Fibroblast of villous mesenchyme (primary cell): ENCODE measurements around the gene MRPL40. TPM values are rescaled to one million over a fixed set of nuclear protein-coding genes. Genes with fewer than 3 reads are reported as not detected.

Experiments used
- DNase-seq: peaks from one replicate; pipeline ENCODE4 v3.0.0-alpha.2; 2010; ENCODE audit warnings: low read depth
- H3K4me3 ChIP-seq: 2 replicates; pipeline ENCODE4 v1.5.1; 2011; ENCODE audit warnings: low read depth, mild to moderate bottlenecking, low read length
- total RNA-seq: library from RNA; depleted of rRNA; stranded (reverse); fragments of >200 nt; gene quantifications from 2 replicates; pipeline ENCODE4 v1.2.3, GENCODE V29; 2012
- TF ChIP-seq, protein P1 (sequence below): IDR thresholded peaks from 2 replicates; pipeline ENCODE4 v1.5.1; 2012; ENCODE audit warnings: low read depth, mild to moderate bottlenecking, low read length; ENCODE audit not compliant: insufficient read depth

Gene MRPL40
- total RNA-seq, 1 donor, result 46.2 TPM

DNA sequence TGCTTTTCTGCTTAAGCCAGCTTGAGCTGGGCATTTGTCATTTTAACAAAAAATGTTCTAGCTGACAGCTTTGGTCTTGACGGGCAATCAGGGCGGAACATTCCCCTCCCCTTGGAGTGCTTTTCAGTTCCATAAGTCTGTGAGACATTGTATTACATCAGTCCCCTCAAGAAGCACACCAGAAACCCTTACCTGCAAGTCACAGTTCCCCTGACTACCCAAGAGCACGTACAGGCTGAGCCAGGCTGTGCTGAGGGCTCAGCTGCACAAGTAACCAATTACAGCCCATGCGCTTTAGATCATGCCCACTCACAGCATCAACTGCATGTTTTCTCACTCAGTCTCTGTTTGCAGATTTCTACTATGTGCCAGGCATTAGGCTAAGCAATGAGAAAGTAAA is 19.9 kb upstream of the MRPL40 start:
- TF ChIP-seq, protein P1, sequence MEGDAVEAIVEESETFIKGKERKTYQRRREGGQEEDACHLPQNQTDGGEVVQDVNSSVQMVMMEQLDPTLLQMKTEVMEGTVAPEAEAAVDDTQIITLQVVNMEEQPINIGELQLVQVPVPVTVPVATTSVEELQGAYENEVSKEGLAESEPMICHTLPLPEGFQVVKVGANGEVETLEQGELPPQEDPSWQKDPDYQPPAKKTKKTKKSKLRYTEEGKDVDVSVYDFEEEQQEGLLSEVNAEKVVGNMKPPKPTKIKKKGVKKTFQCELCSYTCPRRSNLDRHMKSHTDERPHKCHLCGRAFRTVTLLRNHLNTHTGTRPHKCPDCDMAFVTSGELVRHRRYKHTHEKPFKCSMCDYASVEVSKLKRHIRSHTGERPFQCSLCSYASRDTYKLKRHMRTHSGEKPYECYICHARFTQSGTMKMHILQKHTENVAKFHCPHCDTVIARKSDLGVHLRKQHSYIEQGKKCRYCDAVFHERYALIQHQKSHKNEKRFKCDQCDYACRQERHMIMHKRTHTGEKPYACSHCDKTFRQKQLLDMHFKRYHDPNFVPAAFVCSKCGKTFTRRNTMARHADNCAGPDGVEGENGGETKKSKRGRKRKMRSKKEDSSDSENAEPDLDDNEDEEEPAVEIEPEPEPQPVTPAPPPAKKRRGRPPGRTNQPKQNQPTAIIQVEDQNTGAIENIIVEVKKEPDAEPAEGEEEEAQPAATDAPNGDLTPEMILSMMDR, result no peak
- no peak for DNase-seq
- no peak overlapping the region for H3K4me3 ChIP-seq

DNA sequence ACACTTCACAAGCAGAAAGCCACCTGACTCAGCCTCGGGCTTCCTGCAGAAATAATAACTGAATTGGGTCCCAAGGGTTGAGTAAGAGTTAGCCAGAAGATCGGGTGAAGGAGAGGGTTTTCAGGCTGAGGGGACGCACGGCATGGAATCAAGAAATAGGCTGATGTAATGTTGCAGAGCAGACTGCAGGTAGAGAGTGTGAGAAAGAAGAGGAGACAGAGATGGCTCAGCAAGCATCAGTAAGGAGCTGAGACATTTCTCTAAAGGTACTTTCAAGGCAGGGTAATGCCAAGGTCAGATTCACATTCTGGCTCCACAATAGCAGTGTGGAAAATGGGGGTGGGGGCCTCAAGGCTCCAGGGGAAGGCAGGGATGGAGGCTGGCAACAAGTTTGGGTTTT is 19.4 kb upstream of the MRPL40 start:
- no peak overlapping the region for H3K4me3 ChIP-seq
- DNase-seq, result no peak
- TF ChIP-seq, protein P1, result no peak

DNA sequence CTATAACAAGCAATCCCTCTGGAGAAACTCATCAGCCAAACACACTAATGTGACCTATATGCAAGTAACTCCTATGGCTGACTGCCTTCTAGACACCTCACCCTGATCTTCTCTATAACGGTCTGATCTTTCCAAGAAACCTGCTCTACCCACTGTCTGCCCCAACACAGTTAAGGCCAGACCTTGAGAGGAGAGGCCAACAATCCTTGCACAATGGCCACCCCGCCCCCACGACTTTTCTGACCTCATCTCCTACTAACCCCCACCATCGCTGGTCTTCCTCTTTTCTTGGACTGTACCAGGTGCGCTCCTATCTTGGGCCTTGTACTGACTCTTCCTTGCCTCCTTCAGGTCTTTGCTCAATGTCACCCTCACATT is 13.3 kb upstream of the MRPL40 start:
- DNase-seq, result no peak
- H3K4me3 ChIP-seq, result no peak overlapping the region
- TF ChIP-seq, protein P1, result no peak

DNA sequence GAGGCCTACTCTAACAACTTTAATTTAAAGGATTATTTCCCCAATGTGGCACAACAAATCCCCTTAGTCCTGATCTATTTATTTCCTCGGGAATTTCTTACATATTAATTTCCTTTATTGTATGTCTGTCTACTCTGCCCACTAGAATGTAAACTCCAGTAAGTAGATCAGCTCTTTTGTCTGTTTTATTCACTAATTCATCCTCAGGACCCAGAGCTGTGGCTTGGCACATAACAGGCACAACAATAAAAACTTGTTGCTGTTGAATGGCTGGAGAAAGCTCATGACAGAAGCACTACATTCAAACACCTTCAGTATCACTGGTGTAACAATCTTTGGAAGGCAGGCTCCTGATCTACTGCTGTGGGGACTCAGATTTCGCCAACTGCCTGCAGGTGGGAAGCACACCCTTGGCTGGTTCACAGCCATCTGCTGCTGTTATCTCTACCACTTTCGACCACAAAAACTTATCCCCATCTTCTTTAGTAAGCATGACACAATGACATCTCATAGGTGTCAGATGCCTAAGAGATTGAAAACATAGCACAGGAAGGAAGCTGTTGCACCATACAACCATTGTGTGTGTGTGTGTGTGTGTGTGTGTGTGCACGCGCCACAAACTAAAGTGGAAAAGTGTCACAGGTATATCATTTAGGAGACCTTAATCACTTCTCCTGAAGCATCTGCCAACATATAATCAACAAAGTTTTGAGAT is 12.7 kb upstream of the MRPL40 start:
- TF ChIP-seq, protein P1, result no peak
- peak; percentile 17 for DNase-seq
- H3K4me3 ChIP-seq, result no peak overlapping the region

DNA sequence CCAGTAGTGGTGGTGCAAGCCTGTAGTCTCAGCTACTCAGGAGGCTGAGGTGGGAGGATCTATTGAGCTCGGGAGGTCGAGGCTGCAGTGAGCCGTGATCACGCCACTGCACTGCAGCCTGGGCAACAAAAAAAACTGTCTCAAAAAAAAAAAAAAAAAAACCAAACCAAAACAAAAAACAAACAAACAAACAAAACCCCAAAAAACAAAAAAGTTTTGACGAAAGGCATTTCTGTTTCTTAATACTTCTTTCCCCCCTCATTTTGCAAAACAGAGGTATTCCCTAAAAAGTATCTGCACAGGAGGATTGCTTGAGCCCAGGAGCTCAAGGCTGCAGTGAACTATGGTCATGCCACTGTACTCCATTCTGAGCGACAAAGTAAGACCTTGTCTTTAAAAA is 12.0 kb upstream of the MRPL40 start:
- DNase-seq, result no peak
- TF ChIP-seq, protein P1, result no peak
- no peak overlapping the region for H3K4me3 ChIP-seq

DNA sequence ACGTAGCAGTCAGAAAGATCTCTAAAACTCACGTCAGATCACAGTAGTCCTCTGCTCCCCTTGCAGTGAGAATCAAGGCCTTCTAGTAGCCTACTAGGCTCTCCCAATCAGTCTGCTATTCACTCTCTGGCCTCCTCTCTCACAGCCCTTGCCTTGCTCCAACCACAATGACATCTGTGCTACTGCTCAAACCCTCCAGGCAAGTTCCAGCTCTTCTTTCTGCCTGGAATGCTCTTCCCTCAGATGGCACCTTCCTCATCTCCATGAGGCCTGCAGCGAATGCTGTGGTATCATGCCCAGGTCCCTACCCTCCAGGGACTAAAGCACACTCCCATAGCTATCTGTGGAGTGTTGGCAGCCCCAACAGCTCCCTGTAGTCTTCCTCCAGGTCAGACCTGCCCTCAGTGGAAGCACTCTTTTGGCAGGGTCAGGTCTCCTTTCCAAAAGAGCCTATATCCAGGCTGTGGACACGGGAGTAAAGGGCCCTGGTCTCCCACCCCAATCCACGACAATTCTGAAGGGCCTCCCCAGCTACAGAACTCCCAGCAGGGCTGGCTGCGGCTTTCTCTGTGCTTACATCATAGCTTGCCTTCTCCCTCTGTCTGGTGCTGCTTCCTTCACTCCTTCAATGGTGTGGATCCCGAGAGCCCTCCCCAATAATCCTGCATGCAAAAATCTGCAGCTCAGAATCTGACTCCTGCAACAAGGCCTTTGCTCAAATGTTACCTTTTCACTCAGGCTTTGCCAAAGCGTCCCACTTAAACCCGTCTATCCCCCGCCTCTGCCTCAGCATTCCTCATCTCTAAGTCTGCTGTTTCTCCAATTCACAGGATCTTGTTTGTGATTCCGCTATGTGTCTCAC is 9.7 kb upstream of the MRPL40 start:
- peak; percentile 7 for DNase-seq

More for the DNA sequence above, 9.7 kb upstream of the MRPL40 start:
- TF ChIP-seq, protein P1, result no peak
- no peak overlapping the region for H3K4me3 ChIP-seq
